ENCODE measurements around the gene AKR1D1. TPM values are rescaled to one million over a fixed set of nuclear protein-coding genes. Genes with fewer than 3 reads are reported as not detected.

The AKR1D1 gene
- total and polyA plus RNA-seq, 2 of the 13 experiments (the other 11 are each of a cell fraction or from before 2014, with no cell fraction given) = 6.9 to 37.0 TPM

DNA sequence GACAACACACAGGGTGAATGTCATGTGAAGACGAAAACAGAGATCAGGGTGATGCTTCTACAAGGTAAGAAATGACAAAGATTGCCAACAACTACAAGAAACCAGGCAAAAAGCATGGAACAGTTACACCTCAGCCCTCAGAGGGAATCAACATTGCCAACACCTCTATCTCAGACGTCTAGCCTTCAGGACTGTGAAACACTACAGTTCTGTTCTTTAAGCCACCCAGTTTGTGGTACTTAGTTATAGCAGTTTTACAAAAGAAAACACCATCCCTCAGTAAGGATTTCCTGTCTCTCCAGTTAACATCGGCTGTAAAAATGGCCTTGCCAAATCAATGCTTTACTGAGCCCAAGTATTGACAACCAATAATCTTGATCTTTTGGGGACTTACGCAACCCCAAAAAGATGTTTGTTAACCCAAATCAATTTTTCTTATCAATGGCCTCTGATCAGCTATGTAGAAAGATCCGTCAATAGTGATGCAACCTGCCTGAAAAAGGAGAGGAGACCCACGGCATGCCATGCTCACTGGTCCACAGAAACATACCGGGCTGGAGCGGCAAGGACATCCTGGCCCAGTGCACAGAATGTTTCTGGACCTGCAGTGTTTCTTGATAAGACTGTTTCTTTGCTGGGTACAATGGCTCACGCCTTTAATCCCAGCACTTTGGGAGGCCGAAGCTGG, 44.0 kb downstream of the AKR1D1 start (continued):
- TF ChIP-seq, protein P1, sequence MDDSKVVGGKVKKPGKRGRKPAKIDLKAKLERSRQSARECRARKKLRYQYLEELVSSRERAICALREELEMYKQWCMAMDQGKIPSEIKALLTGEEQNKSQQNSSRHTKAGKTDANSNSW (CRISPR knock-in tag; IDR thresholded peaks at IDR 0.05; ENCODE audit: borderline replicate concordance) = no peak
- no peak for TF ChIP-seq BHLHE40 (IDR thresholded peaks at IDR 0.05; ENCODE audit: low read length)
- peak; percentile 85; the same call in 1 of the 2 replicates for TF ChIP-seq FOXJ3 (CRISPR knock-in tag; IDR thresholded peaks at IDR 0.05; ENCODE audit: borderline replicate concordance)
- TF ChIP-seq NBN (conservative IDR thresholded peaks at IDR 0.05) = no peak
- TF ChIP-seq ZNF800 (CRISPR knock-in tag; IDR thresholded peaks at IDR 0.05) = no peak
- TF ChIP-seq KLF16 (CRISPR knock-in tag; IDR thresholded peaks at IDR 0.05) = 0 out of 4 replicates have a peak, but pooled peaks of 1 of the 2 experiments have one; percentile 30
- no peak; the same call in 1 of the 2 replicates for TF ChIP-seq ZNF556 (CRISPR knock-in tag; IDR thresholded peaks at IDR 0.05; ENCODE audit: borderline replicate concordance)
- no peak for TF ChIP-seq PHB2 (IDR thresholded peaks at IDR 0.05; ENCODE audit: partially characterized antibody)
- no peak for TF ChIP-seq ZNF839 (CRISPR knock-in tag; IDR thresholded peaks at IDR 0.05; ENCODE audit: borderline replicate concordance)
- TF ChIP-seq SMC3 (IDR thresholded peaks at IDR 0.05; ENCODE audit: low read length) = no peak
- TF ChIP-seq ZNF513 (CRISPR knock-in tag; conservative IDR thresholded peaks at IDR 0.05) = no peak
- peak; percentile 80 for TF ChIP-seq ATF2 (CRISPR knock-in tag; IDR thresholded peaks at IDR 0.05)
- TF ChIP-seq DNMT3B (CRISPR knock-in tag; conservative IDR thresholded peaks at IDR 0.05) = no peak
- TF ChIP-seq, protein P2, sequence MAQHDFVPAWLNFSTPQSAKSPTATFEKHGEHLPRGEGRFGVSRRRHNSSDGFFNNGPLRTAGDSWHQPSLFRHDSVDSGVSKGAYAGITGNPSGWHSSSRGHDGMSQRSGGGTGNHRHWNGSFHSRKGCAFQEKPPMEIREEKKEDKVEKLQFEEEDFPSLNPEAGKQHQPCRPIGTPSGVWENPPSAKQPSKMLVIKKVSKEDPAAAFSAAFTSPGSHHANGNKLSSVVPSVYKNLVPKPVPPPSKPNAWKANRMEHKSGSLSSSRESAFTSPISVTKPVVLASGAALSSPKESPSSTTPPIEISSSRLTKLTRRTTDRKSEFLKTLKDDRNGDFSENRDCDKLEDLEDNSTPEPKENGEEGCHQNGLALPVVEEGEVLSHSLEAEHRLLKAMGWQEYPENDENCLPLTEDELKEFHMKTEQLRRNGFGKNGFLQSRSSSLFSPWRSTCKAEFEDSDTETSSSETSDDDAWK (CRISPR knock-in tag; IDR thresholded peaks at IDR 0.05) = no peak
- TF ChIP-seq, protein P3, sequence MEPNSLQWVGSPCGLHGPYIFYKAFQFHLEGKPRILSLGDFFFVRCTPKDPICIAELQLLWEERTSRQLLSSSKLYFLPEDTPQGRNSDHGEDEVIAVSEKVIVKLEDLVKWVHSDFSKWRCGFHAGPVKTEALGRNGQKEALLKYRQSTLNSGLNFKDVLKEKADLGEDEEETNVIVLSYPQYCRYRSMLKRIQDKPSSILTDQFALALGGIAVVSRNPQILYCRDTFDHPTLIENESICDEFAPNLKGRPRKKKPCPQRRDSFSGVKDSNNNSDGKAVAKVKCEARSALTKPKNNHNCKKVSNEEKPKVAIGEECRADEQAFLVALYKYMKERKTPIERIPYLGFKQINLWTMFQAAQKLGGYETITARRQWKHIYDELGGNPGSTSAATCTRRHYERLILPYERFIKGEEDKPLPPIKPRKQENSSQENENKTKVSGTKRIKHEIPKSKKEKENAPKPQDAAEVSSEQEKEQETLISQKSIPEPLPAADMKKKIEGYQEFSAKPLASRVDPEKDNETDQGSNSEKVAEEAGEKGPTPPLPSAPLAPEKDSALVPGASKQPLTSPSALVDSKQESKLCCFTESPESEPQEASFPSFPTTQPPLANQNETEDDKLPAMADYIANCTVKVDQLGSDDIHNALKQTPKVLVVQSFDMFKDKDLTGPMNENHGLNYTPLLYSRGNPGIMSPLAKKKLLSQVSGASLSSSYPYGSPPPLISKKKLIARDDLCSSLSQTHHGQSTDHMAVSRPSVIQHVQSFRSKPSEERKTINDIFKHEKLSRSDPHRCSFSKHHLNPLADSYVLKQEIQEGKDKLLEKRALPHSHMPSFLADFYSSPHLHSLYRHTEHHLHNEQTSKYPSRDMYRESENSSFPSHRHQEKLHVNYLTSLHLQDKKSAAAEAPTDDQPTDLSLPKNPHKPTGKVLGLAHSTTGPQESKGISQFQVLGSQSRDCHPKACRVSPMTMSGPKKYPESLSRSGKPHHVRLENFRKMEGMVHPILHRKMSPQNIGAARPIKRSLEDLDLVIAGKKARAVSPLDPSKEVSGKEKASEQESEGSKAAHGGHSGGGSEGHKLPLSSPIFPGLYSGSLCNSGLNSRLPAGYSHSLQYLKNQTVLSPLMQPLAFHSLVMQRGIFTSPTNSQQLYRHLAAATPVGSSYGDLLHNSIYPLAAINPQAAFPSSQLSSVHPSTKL (CRISPR knock-in tag; IDR thresholded peaks at IDR 0.05) = peak; percentile 56
- TF ChIP-seq MEIS2 (CRISPR knock-in tag; IDR thresholded peaks at IDR 0.05) = peak; percentile 56; the same call in 1 of the 2 replicates

All from HepG2 (cell line).